ENCODE measurements around the gene SUSD4. TPM values are rescaled to one million over a fixed set of nuclear protein-coding genes. Genes with fewer than 3 reads are reported as not detected.

SUSD4 gene
- total RNA-seq, 1 experiment from 2014 or later, result 3.5 TPM

GRCh38 chr1:223248770-223249140 is 115.2 kb downstream of the SUSD4 start:
- H3K36me3 Mint-ChIP-seq (ENCODE audit: insufficient read depth in 1 of 3, low read depth in 3 of 3), result no peaks in the 10 kb centered on the region
- Histone ChIP-seq H3K23me2 (ENCODE audit: insufficient read length, low read depth, low read length, poor library complexity, severe bottlenecking) (no peaks in the 10 kb centered on the region), H2AFZ (ENCODE audit: low read length) (no peak overlapping the region), H3K27me3 (ENCODE audit: insufficient read depth, low read length) (no peaks in the 10 kb centered on the region), H4K5ac (ENCODE audit: insufficient read length, low read depth, low read length) (no peak overlapping the region), H3T11ph (ENCODE audit: low read length) (no peak overlapping the region), H3K56ac (ENCODE audit: insufficient read length, low read depth, low read length) (no peak overlapping the region), H3K4me1 (ENCODE audit: insufficient read depth, low read length) (no peaks in the 10 kb centered on the region), H4K91ac (ENCODE audit: insufficient read length, low read depth, low read length) (no peak overlapping the region), H3K4ac (ENCODE audit: low read depth, low read length) (no peak overlapping the region), H3K27ac (ENCODE audit: insufficient read length, low read depth, low read length) (no peak overlapping the region), H2BK5ac (ENCODE audit: insufficient read length, low read length) (no peak overlapping the region), H3K18ac (ENCODE audit: insufficient read length, low read depth, low read length) (no peak overlapping the region), H4K8ac (replicated peaks; ENCODE audit: insufficient read length, low read depth, low read length) (no peak overlapping the region), H3K23ac (ENCODE audit: insufficient read length, low read depth, low read length) (no peak overlapping the region), H3K9ac (ENCODE audit: extremely low read depth, insufficient read length, low read length) (no peak overlapping the region), H2BK120ac (ENCODE audit: low read depth, low read length, poor library complexity, severe bottlenecking) (no peak overlapping the region), H4K20me1 (ENCODE audit: control insufficient read depth, insufficient read depth, insufficient read length) (peaks cover 3% of the 10 kb centered on the region), H2BK20ac (ENCODE audit: low read depth, low read length, poor library complexity, severe bottlenecking) (no peak overlapping the region), H2BK12ac (ENCODE audit: insufficient read length, low read depth, low read length) (no peak overlapping the region), H3K79me2 (ENCODE audit: insufficient read depth, low read length) (no peaks in the 10 kb centered on the region), H3K14ac (ENCODE audit: insufficient read depth, low read length) (no peak overlapping the region), H2AK5ac (ENCODE audit: insufficient read length, low read length) (no peak overlapping the region), H3K9me3 (ENCODE audit: control insufficient read depth, low read depth, low read length) (no peaks in the 10 kb centered on the region), H3K4me2 (ENCODE audit: insufficient read depth, insufficient read length, low read length) (no peak overlapping the region), H2BK15ac (ENCODE audit: low read depth, low read length) (no peak overlapping the region), H3K79me1 (ENCODE audit: insufficient read depth, low read depth, low read length, poor library complexity, severe bottlenecking) (no peaks in the 10 kb centered on the region)
- TF ChIP-seq CTCF (conservative IDR thresholded peaks at IDR 0.05), result no peak
- no peaks in the 10 kb centered on the region for H3K9me3 Mint-ChIP-seq
- no peak for DNase-seq
- no peak overlapping the region for H3K27ac Mint-ChIP-seq
- H3K4me3 Mint-ChIP-seq, result no peak overlapping the region
- peaks cover 14% of the 10 kb centered on the region for H3K27me3 Mint-ChIP-seq (ENCODE audit: low read depth)
- no peaks in the 10 kb centered on the region for H3K4me1 Mint-ChIP-seq
- WGBS (ENCODE audit: extremely low coverage, insufficient read length, low lambda C conversion rate), result no CpG with 5 or more reads among the region's 6 CpGs
